CD4-positive, alpha-beta T cell treated with Interleukin-2 at 100 ng/mL for 4 hours (primary cell): Measurements from ENCODE around the gene SH3TC1.

Experiments used
- DNase-seq: peaks from one replicate; pipeline ENCODE4 v3.0.0-alpha.2; 2020; ENCODE audit warnings: low spot score

The SH3TC1 gene

DNA sequence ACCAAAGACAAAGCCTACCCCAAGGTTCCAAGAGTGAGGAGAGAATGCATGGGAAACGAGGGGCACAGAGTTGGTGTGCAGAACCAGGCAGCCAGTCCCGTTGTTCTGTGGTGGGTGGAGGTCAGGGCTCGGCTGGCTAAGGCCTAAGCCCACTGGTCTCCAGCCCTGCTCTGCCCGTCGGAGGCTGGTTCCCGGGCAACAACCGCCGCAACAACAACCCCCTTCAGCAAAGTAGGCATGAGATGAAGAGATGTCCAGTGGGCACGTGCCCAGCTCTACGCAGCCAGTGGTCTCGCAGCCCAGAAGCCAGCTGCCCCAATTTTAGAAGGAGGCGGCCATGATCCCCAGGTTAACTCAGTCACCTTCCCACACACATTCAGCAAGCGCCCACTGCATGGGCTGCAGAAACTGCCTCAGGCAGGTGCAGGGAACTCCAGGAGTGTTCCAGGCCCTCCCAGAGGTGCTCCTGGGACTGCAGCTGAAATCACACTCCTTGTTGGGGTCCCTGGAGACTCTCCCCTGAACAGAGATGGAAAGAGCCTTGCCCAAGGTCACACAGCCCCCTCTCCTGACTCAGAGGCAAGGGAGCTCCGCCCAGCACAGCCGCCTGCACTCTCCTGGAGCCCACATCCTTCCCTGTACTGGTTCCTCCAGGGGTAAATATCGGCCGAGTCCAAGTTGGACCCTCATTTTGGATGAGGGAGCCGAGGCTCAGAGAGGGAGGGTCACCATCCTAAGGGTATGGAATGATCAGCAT is 45.1 kb downstream of the SH3TC1 start:
- DNase-seq: no peak

- no peak for DNase-seq
Observed at GRCh38 chr4:8244931-8245460, 45.9 kb downstream of the SH3TC1 start.

GRCh38 chr4:8245884-8246833 is 47.1 kb downstream of the SH3TC1 start:
- DNase-seq: no peak

DNA sequence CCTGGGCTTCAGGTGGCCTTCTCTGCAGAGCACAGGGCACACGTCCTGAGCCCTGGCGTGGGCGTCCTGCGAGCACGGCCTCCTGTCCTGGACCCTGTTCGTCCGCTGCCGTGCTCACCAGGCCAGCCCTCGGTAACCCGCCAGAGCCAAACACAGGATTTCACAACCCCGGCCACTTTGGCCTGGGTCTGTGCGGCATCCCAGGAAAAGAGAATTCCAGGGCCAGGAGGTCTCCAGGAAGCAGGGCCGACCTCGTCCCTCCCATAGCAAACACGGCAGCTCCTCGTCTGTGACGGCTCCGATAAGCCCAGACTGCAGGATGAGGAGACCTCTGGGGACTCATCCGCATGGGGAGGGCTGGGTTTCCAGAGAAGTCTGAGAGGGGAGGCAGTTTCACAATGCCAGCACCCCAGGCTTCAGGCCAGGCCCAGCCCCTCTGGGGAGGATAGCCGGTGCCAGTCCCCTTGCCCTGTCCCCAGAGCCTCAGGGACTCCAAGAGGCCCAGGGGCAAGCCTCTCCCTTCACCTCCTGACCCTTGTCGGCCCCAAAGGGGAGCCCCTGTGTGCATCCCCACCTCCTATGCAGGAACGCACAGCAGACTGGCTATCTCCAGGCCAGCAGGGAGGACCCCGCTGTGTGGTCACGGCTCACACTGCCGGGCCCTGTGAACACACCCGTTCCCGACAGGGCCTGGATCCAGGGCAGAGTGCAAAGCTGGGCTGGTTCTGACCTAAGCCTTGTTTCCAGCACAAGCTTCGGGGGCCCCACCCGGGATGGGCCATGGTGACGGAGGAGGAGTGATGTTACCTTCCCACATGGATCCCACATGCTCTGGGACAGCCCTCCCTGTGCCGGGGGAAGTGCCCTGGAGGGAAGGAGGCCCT is 48.2 kb downstream of the SH3TC1 start:
- DNase-seq: no peak

DNA sequence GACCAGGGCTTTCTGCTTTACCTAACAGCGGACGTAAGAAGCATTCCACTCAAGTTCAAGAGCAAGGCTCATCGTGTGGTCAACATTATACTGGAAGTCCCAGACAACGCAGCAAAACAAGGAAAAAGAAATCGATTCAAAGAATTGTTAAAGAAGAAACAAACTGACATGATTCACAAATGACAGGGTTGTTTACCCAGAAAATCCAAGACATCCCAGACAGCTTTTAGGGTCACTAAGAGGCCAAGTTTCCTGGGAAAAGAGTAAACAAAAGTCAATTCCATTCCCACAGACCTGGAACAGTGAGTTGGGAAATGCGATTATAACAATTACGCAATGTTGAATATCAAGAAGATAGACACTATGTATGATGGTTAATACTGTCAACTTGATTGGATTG is 49.0 kb downstream of the SH3TC1 start:
- DNase-seq: no peak

- no peak for DNase-seq
Observed at GRCh38 chr4:8250227-8250626, 51.1 kb downstream of the SH3TC1 start.

DNA sequence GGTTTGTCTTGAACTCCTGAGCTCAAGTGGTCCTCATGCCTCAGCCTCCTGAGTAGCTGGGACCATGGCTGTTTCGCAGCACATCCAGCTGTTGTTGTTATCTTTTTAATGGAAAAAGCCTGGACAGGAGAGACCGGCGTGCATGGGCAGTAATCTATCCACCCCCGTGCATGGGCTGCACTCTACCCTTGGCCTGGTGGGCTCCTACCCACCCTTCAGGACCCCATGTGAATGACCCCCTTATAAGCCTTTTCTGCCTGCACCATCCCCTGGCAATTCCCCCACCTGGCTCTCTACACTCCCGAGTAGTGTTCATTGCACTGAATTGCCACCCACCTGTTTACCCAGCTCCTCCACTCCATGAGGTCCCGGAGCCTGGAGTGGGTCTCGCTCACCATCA is 51.5 kb downstream of the SH3TC1 start:
- no peak for DNase-seq

- DNase-seq: no peak
Observed at GRCh38 chr4:8251110-8251883, 52.2 kb downstream of the SH3TC1 start.

DNA sequence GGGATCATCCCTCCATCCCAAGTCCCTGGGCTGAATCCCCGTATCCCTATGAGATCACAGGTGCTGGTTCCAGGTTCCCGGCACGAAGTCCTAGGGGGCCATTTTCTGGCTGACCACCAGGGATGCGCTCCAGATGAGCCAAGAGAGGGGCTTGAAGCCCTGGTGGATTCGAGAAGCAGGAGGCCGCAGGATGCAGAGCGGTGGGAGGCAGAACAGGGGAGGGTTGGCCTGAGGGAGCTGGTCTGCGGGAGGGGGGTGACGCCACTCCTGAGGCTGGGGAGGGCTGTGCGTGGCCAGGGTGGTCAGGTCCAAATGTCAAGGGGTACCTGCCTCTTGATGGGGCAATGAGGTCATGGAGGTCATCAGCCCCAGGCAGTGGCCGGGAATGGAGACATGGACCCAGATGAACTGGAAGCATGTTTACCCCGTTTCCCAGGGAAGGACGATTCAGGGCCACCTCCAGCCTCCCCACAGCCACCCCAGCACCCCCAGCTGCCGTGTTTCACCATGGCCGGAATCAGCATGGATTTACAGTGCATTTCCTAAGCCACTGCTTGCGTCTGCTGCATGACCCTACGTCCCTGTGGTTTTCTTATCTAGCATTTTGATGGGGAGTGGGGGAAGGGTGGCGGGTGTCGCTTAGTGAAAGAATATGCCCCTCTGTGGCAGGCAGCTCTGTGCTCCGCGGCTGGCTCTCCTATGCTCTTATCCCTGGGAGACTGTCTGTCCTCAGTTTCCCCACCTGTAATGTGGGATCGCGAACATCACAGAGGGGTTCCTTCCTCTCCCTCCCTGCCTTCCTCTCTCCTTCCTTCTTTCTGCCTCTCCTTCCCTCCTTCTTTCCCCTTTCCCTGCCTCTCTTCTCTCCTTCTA is 53.4 kb downstream of the SH3TC1 start:
- no peak for DNase-seq

DNA sequence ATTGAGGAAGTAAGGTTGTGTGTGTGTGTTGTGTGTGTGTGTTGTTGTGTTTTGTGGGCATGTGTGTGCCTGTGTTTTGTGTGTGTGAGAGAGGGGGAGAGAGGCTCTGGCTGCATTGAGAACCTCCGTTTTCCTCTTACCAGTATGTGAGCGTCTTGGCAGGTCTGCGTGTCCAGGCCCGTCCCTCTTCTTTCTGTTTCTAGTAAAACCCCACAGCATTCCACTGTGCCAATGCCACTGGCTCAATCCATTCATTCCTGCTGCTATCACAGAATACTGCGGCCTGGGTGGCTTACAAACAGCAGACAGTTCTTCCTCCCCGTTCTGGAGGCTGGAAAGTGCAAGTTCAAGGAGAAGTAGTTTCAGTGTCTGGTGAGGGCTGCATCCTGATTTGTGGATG is 55.0 kb downstream of the SH3TC1 start:
- no peak for DNase-seq

DNA sequence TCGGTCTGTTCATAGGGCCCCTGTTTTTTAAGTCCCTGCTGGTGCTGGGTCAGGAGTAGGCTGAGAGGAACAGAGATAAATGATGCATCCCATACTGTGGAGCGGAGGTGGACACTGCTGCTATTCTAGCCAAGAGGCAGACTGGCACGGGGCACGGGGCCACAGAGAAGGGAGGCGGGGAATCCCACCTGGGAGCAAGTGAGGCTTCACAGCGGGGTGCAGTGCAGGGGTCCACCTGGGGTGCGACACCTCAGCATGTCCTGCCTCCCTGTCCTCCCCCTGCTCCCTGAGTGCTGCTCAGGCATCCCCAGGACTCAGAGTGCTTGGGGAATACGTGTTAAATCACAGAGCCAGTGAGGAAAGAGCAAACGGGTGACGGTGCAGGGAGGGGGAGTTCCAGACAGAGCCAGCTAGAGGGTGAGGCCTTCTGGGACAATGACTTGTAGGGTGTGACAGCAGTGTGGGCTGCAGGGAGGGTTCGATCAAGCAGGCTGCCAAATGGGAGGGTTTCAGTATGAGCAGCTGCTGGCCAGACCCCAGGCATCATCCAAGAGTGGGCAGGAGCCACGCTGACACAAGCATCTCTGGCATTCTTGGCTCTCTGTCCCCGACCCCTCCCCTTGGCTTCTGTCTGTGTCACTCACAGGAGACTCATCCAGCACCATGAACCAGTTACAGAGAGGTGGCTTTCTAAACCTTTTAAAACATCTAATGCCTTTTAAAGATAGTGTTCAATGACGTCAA is 56.8 kb downstream of the SH3TC1 start:
- no peak for DNase-seq

DNA sequence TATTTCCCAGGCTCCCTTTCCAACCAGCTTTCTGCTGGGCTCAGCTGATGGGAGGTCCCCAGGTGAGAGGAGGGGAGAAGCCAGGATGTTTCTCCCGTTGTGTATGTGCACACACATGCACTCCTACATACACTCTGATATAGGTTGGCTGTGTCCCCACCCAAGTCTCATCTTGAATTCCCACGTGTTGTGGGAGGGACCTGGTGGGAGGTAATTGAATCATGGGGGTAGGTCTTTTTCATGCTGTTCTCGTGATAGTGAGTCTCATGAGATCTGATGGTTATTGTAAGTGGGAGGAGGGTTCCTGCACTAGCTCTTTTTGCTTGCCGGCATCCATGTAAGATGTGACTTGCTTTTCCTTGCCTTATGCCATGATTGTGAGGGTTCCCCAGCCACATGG is 58.8 kb downstream of the SH3TC1 start:
- DNase-seq: no peak

- DNase-seq: no peak
Observed at GRCh38 chr4:8258552-8259212, 59.6 kb downstream of the SH3TC1 start.

- no peak for DNase-seq
Observed at GRCh38 chr4:8259743-8260430, 60.8 kb downstream of the SH3TC1 start.

DNA sequence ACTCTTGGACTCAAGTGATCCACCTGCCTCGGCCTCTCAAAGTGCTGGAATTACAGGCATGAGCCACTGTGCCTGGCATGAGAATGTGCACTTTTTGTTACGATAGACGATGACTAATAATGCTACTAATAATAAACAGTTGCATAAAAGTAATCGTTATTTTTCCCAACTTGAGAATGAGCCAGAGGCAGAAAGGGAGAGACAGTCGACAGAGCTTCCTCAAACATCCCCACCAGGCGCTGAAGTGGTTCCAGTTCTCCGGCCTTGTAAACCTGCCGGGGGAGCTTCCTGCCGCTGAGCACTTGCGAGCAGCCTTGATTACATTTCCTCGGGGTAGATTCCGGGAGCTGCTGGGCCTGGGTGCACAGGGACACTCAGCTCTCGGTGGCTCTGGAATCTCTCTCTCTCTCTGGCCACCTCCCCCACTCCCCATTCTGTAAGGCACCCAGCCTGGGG is 61.6 kb downstream of the SH3TC1 start:
- DNase-seq: no peak

- no peak for DNase-seq
Observed at GRCh38 chr4:8261851-8262535, 62.9 kb downstream of the SH3TC1 start.

DNA sequence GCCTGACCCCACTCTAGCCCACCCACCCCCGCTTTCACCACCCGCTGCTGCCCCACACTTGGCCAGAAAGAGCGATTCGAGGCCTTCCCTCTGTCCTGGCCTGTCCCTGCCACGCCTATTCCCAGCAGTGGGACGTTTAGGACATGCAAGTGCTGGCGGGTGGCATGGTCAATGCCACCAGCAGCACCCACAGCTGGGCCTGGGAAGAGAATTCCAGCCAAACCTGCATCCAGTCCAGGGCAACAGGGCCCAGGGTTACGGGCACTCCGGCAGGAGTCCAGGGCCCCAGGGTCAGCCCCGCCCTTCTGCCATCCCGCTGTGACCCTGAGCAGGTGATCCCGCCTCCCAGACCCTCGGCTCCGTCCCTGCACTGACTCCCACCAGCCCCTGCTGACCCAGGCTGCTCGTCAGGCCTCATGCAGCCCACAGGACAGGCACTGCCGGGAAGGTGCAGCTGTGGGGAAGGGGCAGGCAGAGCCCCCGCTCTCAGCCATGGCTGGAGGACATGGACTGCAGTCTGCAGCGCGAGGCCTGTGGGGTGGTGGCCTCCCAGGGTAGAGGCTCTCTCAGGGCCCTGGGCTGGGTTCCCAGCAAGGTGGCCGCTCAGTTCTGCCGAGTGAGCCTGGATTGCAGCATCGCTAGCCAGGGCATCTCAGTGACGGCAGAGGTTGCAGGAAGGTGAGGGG is 63.7 kb downstream of the SH3TC1 start:
- DNase-seq: no peak
